NCI-H524 (cell line): ENCODE results near the gene DUOX1.
A peak's percentile ranks its signal among the peaks of the same experiment; 100 is the strongest.
"Not testable (repeated sequence)": the region's sequence is repeated elsewhere in the genome, so short reads cannot be mapped to it uniquely, and the experiment has no call there.

Source experiments
- DNase-seq, 2 experiments: peaks; one replicate each; lab custom pipeline; 2025; lab: John Stamatoyannopoulos, UW

DUOX1 gene

DNA sequence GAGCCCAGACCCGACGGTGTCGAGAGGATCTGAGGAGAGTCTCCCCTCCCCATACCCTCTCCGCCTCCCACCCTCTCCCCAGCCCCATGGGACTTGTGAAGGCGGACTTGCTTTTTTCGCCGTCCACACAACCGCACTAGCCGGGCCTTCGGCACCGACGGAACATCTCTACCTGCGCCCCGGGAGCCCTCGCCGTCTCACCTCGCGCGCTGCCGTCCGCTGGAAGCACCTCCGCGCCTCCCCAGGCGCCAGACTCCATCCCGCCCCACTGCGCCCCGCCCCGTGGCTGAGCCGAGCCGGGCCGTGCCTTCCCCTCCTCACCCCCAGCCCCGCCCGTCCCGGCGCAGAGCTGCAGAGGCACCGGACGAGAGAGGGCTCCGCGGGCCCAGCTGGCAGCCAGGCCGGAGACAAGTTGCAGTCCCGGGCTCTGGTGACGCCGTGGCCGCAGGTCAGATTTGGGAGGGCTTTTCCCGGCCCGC is at the start of gene DUOX1, which contains the start of gene DUOXA1:
DUOX1 (plus strand) TSS at position 344 of the 479 bp plus-strand sequence. CDS start 1,973 bp downstream, outside the sequence.
DUOXA1 (minus strand) TSS at position 229 of the 479 bp plus-strand sequence. CDS start 6,865 bp downstream, outside the sequence.
- DNase-seq = peak in 1 of 2 experiments; percentile 34

GRCh38 chr15:45080593-45080992 is 49.2 kb upstream of the DUOX1 start:
- DNase-seq = not testable (repeated sequence)

DNA sequence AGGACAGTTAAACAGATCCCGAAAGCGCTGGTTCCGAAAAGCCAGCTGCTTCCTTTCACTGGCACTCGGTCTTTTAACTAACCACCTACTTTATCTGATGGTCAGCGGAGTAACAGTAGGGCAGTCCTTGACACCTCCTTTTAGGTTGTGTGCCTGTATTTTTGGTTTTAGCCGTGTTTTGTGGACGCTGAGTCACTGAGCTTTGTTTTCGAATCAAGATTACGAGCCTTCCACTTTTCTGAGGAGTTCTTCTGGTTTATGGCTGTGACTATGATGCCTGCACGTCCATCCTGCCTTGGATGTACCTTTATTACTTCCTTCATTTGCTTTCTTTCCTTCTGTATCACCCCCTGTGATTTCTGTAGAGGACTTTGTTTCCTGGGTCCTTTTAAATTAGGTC is 47.4 kb upstream of the DUOX1 start:
- not testable (repeated sequence) for DNase-seq

DNA sequence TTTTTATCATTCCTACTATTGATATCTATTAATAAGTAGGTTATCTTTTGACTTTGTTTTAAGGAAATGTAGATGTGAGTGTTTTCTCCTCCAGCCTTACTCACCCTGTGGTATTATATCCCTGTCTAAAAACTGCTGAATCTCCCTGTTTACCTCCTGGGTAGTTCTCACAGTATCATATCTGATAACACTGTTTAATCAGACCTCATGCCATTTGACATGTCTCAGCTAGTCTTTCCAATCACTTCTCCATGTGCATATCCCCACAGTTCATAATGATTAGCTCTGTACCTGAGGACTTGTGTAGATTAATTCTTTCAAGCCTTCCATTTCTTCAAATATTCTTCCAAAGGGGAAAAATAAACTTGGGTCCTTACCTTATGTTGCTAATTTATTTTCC is 46.6 kb upstream of the DUOX1 start:
- DNase-seq = no peak

GRCh38 chr15:45084163-45084562 is 45.6 kb upstream of the DUOX1 start:
- no peak for DNase-seq

DNA sequence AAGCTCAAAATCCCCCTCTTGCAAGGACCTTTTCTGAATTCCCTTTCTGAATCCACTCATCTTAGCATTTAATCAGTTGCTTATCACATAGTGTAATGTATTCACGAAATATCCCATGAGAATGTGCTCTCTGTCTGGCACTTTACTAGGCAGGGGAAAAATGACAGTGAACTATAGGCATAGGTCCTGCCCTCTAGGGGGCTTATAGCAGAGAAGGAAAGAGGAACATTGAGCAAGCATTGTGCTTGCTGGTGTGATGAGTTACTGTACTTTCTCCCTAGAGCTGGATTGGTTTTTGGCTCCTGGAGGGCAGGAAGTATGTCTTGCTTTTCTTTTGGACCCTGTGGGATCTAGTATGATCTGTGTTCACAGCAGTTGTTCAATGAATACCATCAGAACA is 42.3 kb upstream of the DUOX1 start:
- DNase-seq = peak in 1 of 2 experiments; percentile 20

GRCh38 chr15:45088801-45089711 is 40.7 kb upstream of the DUOX1 start:
- no peak for DNase-seq

DNA sequence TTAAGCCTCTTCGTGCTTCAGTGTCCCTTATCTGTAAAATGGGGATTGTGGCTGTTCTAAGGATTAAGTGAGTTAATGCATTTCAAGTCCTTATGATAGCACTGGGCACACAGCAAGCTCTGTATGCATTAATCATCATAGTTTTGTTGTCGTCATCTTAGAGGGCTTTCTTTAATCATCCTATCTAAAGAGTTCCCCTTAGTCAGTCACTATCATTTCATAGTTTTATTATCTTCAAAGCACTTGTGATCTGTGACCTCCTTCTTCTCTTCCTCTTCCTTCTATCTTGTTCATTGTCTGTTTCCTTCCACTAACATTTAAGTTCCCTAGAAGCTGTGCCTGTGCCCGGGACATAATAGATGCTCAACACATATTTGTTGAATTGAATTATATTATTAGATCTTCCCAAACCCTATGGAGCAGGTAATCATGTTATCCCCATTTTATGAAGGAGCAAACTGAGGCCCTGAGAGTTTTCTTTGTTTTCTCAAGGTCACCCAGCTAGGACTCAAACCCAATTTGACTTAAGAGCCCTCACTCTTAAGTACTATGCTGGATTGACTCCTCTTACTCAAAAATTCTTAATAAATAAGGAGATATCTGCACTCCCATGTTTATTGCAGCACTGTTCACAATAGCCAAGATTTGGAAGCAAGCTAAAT is 40.0 kb upstream of the DUOX1 start:
- DNase-seq = no peak

DNA sequence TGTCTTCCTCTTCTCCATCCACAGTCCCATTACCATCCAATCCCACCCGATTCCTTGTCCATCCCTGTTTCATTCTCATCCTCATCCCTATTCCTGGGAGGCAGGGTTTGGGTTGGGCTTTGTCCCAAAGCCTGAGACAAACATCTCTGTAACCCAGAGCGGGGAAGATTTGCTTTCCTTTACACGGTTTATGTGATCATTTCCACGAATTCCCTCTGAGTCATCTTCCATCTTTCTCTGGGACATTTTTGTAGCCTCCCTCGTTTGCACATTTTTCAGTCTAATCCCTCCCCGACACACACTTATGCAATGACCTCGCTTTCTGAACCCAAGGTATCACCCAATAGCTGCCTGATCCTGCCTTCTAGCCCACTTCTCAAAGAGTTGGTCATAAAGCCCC is 38.6 kb upstream of the DUOX1 start:
- no peak for DNase-seq

GRCh38 chr15:45091576-45091975 is 38.2 kb upstream of the DUOX1 start:
- no peak for DNase-seq

DNA sequence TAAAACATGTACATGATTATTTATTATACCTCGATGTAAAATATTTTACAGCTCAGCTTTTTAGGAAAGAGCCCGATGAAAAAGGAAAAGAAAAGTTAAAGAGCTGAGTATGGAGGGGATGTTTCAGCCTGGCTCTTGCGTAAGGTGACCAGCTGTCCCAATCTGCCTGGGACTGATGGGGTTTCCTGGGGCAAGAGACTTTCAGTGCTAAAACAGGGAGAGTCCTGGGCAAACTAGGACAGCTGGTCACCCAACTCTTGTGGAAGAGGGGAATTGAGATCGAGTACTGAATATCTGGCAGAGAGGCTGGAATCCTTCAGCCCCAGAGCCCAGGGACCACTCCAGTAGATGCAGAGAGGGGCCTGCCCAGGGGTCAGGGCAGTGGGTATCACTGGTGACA is 36.8 kb upstream of the DUOX1 start:
- DNase-seq = no peak

- no peak for DNase-seq
Observed at GRCh38 chr15:45093622-45094357, 36.0 kb upstream of the DUOX1 start.

GRCh38 chr15:45094358-45094730 is 35.5 kb upstream of the DUOX1 start:
- no peak for DNase-seq

DNA sequence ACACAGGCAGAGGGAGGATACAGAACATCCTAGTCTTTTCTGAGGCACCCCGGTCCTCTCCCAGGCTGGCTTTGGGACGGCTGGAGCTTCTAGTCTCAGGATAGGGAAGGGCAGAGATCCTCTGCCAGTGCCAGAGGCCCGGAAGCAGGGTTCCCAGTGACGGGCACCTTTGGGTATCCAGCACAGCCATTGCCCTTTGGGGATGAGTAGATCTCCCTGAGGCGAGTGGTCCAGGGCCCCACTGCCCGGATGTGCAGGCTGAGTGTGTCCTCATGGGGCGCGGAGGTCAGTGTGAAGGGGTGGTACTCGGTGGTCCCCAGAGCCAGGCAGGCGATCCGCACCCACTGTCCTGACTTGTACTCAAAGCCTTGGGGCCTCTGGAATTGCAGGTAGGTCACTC is 34.1 kb upstream of the DUOX1 start:
- DNase-seq = no peak

DNA sequence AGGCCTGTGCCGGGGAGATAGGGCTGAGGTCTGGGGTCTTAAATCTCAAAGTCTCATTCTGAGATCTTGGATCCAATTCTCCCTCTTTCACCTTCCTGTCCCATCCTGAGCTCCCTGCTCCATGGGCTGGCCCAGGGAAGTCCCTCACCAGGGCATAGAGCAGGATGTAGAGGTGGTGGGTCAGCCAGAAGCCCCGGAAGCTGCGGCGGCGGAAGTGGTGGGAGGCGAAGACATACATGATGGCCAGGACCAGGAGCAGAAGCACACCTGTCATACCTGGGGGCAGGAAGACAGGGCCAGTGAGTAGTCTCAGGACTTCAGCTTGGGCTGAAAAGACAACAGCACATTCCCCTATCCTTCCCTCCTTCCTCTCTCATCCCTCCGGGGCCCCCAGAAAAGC is 32.3 kb upstream of the DUOX1 start:
- DNase-seq = no peak

- no peak for DNase-seq
Observed at GRCh38 chr15:45099549-45100165, 30.1 kb upstream of the DUOX1 start.

GRCh38 chr15:45100884-45101625 is 28.7 kb upstream of the DUOX1 start:
- no peak for DNase-seq

DNA sequence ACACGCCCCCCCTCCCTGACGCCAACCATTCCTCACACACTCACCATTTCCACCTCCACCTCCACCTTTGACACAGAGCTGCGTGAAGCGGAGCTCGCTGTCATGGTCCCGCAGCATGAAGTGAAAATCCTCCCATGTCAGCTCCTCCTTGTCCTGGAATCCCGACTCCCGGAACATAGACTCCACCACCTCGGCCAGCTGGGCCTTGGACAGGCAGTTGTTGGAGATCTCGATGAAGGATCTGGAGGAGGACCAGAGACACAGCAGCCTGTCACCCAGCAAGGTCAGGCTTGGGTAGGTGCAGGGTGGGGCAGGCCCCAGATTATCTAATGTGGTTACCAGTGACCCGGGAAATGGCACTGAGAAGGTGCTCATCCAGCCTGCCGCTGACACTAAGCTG is 28.0 kb upstream of the DUOX1 start:
- no peak for DNase-seq

DNA sequence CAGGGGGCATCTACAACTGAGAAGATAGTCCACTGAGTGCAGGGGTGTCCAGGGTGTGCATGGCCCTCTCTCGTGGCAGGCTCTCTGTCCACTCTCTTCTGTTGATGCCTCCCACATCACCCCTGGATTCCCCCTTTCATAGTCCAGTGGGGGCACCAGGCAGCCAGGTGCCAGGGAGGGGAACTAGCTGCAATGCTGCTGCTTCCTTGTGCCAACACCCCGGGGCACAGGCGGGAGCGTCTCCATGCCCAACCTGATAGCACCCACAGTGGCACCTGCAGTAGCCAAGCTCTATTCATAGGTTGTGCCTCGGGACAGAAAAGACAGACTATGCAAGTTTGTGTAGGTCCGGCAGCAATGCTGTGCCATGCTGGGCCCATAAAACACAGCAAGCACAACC is 27.6 kb upstream of the DUOX1 start:
- no peak for DNase-seq

DNA sequence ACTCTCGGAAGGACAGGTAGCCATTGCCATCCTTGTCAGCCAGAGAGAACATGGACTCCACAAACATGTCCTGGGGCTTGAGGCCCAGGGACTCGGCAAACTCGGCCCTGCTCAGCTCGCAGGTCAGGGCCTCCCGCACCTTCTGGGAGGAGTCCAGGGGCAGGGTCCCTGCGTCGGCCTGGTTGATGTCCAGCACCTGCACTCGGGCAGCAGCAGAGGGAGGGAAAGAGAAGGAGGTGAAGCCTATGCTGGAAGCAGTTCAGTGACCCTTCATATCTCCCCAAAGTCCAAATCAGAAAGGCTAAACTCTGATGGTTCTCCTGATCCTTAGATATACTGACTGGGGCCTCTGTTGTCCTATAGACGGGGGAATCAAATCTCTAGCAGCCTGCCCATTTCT is 25.6 kb upstream of the DUOX1 start:
- not testable (repeated sequence) for DNase-seq

- DNase-seq = no peak
Observed at GRCh38 chr15:45105586-45105985, 24.2 kb upstream of the DUOX1 start.
